ENCODE results near the gene ACER1.
"Not testable (repeated sequence)": the region's sequence is repeated elsewhere in the genome, so short reads cannot be mapped to it uniquely, and the experiment has no call there.

The ACER1 gene

GRCh38 chr19:6286676-6287075, 46.7 kb downstream of the ACER1 start:
- no peak for DNase-seq

- DNase-seq: not testable (repeated sequence)
Measured at GRCh38 chr19:6282393-6282792, 51.0 kb downstream of the ACER1 start.

GRCh38 chr19:6279931-6280591, 53.4 kb downstream of the ACER1 start, which contains the start of gene MLLT1:
Gene MLLT1, minus strand, starts transcription at chr19:6279975. Its CDS starts 191 bp downstream, at chr19:6279784.
- DNase-seq: peak; percentile 83 to 84

GRCh38 chr19:6279620-6279930, 53.8 kb downstream of the ACER1 start:
- no peak for DNase-seq

GRCh38 chr19:6278740-6279619, 54.4 kb downstream of the ACER1 start:
- DNase-seq: no peak

GRCh38 chr19:6278051-6278450, 55.4 kb downstream of the ACER1 start:
- DNase-seq: no peak

GRCh38 chr19:6276447-6276846, 57.0 kb downstream of the ACER1 start:
- DNase-seq: no peak

- no peak for DNase-seq
Measured at GRCh38 chr19:6275170-6275744, 58.2 kb downstream of the ACER1 start.

GRCh38 chr19:6274756-6275155, 58.7 kb downstream of the ACER1 start:
- no peak for DNase-seq

- peak in 1 of 2 donors; percentile 40 for DNase-seq
Measured at GRCh38 chr19:6273701-6274601, 59.5 kb downstream of the ACER1 start.

GRCh38 chr19:6272913-6273600, 60.4 kb downstream of the ACER1 start:
- DNase-seq: no peak

- DNase-seq: no peak
Measured at GRCh38 chr19:6272411-6272791, 61.0 kb downstream of the ACER1 start.

- no peak for DNase-seq
Measured at GRCh38 chr19:6271721-6272410, 61.5 kb downstream of the ACER1 start.

GRCh38 chr19:6271251-6271650, 62.2 kb downstream of the ACER1 start:
- no peak for DNase-seq

GRCh38 chr19:6270822-6271221, 62.6 kb downstream of the ACER1 start:
- DNase-seq: no peak

- no peak for DNase-seq
Measured at GRCh38 chr19:6270076-6270745, 63.2 kb downstream of the ACER1 start.

GRCh38 chr19:6269101-6269886, 64.1 kb downstream of the ACER1 start:
- DNase-seq: no peak

- no peak for DNase-seq
Measured at GRCh38 chr19:6268382-6268771, 65.0 kb downstream of the ACER1 start.

- DNase-seq: no peak
Measured at GRCh38 chr19:6267552-6268381, 65.6 kb downstream of the ACER1 start.

All from bone marrow (tissue), 2 donors.